Activated CD8-positive, alpha-beta memory T cell treated with anti-CD3 and anti-CD28 coated beads, Interleukin-2, amount 50 U/mL, for 4 hours (primary cell): ENCODE measurements around the gene WEE2.
"Not testable (repeated sequence)": the region's sequence is repeated elsewhere in the genome, so short reads cannot be mapped to it uniquely, and the experiment has no call there.

Experiments
- DNase-seq: peaks from one replicate; pipeline ENCODE4 v3.0.0-alpha.2; 2020

WEE2 gene

DNA sequence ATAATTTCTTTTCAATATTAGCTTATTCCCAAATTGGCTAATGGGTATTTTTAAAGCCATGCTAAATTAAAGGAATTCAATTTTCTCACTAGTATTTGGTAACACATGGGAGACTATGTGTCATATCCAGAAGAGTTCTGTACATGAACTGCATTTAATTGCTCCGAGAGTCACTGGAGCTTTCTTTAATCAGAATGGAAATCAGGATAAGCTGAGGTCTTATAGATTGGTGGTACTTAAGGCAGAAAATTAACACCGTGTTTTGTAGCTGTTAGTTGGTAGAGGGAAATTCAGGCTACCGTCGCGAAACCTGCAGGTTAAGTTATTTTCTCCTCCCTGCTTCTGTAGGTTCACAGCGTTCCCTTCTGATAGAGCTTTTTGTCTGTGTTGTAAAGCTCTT, at the start of gene WEE2:
Gene WEE2 (plus strand): TSS at position 3 of the 400 bp plus-strand sequence. CDS start 406 bp downstream, outside the sequence.
- DNase-seq, result no peak

DNA sequence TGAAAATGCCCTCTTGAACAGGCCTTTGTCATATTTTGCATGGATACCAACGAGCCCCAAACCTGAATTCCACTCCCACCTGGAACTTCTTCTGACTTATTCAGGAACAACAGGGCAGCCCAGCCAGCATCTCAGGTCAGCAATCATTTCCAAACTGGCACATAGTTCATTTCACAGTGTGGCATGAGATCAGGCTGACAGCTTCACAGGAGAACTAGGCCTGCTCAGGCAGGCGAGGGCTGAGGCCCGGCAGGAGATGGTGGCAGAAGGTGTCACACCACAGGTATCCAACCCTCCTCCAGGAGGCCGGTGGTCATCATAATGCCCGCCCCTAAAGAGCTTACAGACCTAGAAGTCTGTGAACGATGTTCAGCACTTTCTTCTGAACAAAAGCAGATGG, 48.7 kb upstream of the WEE2 start:
- no peak for DNase-seq

DNA sequence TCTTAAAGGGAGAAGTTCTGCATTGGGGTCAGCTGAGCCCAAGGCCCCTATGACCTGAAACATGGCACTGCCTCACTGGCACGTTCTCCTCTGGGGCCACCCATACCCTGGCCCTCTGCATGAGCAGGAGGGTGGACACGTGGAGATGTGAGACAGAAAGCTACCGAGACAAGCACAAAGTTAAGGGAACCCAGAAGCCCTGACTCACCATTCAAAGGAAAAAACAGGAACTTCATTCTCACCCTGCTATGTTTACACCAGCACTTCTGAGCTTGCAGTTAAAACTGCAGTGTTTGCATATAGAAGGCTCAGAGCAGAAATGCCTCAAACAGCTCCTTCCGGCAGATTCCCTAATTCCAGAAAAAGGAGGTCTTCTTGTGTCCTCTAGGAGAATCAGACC, 47.9 kb upstream of the WEE2 start:
- DNase-seq, result no peak

DNA sequence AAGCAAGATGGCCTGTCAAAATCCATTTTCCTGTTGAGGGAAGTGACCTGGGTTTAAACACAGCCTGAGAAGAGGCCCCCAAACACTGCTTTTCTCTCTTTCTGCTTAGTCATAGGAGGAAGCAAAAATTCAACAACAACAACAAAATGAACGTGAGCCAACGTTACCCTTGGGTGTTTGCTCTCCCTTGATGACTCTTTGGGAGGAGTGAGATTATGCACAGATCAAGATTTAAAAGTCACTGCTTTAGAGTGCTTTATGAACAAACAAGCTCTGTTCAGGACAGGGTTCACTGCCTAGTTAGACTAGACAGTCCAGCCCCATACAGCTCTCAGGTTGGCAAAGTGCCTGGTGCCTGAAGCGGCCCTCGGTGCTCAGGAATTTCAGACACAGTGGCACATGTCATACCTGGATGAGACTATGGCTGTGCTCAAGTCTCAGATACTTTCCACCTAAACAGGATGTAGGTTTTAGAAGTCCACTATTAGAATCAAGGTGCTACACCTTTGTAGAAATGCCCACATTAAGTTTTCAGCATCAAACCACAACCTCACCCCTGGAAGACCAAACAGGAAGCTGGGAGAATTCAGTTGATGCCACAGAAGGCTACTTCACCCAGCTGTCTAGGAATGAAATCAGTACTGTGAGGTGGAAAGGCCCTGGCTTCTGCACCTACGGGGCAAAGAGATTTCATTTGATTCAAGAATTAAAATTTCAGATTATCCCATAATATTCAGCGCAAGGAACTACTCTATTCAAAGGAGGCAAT, 44.9 kb upstream of the WEE2 start:
- no peak for DNase-seq

DNA sequence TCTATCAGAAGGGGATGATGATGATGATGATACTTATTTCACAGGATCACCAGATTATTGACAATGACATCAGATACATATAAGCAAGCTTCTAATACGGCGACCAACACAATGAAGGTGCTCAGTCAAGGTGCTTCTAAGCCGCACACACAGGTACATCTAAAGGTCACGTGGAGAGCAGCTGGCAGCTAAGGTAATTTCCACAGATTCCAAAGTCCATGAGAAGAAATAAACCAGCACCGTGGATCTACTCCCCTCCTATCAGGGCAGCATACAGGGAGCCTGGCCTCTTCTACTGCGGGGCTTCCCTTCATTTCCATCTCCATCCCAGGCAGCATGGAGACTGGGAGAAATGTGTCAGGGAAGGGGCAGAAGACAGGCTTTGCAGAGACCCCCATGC, 43.7 kb upstream of the WEE2 start:
- DNase-seq, result no peak

DNA sequence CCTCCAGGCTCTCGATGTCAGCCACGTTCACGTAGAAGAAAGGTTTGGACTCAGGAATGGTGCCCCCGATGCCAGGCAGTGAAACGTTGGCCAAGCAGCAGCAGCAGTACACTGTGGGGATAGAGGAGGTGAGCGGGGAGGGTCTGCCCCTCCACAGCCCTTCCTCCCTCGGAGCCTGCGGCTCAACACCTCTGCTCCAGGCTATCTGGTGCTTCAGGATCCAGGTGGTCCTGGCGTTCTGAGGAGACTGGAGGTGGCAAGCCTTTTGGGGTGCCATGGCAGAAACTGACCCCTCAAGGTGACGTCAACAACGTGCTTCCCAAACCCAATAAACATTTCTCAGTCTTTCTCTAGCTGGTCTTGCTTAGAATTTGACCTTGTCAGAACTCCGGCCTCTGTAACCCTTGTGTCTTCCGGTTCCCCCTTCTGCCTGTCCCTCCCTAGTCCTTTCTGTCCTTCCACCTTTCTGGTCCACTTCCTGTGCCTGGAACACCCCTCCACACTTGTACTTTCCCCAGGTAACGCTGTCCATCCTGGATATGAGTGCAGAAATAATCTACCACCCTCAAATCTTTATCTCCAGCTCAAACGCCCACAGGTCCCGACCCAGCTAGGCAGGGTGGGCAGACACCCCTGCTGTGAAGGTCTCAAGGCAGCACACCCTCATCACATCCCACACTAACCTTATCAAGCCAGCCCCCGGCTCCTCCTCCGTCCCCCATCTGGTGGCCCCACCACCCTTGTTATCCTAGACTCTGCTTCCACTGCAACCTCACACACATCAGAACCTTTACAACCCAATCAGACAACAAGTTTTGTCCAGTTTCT, 42.7 kb upstream of the WEE2 start:
- no peak for DNase-seq

DNA sequence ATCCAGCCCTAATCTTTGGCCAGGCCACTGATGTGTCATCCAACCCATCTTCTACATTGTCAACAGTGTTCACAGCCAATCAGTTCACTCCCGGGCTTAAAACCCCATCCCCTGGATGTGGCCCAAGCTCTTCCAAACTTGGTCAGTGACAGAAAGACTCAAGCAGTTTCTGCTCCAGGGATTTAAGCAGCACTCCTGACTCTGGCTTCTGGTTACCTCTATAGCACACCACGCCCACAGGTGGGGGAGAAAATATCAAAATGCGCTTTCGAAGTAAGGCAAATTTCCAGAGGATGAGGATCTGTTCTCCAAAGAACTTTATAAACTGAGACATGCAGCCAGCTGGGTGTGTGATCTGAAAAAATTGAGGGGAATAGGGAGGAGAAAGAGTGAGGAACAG, 42.1 kb upstream of the WEE2 start:
- no peak for DNase-seq

DNA sequence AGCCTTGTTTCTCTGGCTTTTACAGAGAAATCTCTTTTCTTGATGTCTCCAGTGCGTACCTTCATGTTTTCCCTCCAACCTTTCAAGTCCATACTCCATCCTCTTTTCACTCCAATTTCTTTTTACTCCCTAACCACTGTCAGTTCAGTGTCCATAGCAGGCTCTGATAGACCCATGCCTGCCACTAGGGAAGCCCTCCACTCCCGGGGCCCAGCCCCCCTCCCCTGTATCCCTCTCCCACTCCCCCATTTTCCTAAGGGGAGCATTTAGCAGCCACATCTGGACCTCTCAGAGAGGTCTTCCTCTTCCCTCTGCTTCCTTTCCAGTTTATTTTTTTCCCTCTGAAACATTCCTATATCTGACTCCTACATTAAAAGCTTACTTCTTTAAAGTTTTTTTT, 39.3 kb upstream of the WEE2 start:
- no peak for DNase-seq

DNA sequence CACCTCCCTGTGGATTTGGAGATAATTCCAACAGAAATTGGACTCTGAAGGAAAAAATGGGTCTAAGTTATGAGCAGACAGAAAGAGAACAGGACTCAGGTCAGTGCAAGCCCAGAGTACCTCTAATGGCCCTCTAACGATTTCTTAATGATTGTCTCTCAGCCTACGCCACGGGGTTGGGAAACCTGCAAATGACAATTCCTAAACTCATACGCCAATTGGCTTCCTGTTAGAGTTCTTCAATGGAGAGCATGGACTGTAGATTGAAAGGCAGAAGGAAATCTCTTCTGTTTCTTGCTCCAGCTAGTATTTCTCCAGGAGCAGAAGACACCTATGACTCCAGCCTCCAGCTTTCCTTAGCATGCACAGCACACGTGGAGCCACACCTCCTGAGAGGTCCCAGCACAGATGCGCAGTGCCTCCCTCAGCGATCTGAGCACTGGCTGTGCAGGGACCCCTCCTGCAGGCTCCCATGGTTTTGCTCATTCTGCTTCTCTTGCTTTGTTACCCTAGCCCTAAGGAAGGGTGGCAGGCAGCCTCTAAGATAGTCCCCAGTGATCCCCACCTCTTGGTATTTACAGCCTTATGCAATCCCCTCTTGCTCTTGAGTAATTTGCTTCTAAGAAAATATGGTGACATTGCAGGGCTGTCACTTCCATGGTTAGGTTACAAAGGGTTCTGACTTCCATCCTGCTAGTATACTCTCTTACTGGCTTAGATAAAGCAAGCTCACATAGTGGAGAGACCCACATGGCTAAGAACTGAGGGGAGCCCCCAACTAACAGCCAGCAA, 36.3 kb upstream of the WEE2 start:
- DNase-seq, result no peak

DNA sequence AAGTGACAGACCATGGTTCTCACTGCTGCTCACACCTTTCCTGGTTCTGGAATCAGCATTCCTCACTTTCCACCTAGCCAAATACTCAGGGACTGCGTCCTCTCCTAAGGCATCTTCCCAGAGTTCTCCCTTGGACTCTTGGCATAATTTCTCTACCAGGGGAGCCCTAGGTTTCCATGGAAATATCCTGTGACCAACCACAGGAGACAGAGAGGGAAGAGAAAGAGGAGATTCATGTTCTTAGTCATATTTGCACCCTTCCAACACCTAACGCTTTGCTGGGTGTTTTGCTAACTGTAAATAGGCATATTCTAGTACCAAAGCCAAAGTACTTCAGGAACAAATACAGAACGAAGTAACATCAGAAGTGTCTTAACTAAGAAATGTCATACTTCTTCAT, 34.8 kb upstream of the WEE2 start:
- no peak for DNase-seq

DNA sequence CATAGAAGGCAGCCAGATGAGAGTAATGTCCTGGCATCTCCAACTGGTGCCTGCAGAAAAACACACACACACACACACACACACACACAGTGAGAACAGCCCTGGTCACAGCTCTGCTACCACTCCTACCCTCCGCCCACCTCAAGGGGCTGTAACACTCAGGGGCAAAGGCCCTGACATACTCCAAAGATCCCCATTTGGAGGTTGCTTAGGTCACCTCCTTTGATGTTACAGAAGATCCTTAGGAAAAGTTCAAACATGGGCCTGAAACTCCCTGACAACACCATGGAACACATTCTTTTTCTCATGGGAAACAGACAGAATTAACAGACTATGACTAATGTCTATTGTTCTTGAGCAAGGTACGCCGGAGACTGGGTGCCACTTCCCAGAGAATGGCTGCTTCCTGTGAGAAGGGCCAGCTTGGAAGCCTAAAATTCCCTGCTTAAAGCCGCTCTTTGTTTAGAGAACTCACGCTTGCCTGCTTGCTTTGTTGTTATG, 33.9 kb upstream of the WEE2 start:
- no peak for DNase-seq

DNA sequence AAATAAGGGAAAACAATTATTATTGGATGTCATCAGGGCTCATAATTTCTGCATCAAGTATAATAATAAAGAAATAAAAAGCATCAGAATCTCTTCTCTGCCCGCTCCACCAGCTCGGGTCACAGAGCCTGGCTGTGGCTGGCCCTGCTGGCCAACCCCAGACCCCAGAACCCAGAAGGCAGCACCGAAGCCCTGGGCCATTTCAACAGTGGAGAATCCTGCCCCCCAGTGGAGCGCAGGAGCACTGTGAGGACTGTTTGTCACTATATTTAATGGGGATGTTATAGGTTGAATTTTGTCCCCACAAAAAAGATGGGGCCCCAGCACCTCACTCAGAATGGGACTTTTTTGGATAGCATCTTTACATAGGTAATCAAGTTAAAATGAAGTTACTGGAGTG, 33.5 kb upstream of the WEE2 start:
- no peak for DNase-seq

DNA sequence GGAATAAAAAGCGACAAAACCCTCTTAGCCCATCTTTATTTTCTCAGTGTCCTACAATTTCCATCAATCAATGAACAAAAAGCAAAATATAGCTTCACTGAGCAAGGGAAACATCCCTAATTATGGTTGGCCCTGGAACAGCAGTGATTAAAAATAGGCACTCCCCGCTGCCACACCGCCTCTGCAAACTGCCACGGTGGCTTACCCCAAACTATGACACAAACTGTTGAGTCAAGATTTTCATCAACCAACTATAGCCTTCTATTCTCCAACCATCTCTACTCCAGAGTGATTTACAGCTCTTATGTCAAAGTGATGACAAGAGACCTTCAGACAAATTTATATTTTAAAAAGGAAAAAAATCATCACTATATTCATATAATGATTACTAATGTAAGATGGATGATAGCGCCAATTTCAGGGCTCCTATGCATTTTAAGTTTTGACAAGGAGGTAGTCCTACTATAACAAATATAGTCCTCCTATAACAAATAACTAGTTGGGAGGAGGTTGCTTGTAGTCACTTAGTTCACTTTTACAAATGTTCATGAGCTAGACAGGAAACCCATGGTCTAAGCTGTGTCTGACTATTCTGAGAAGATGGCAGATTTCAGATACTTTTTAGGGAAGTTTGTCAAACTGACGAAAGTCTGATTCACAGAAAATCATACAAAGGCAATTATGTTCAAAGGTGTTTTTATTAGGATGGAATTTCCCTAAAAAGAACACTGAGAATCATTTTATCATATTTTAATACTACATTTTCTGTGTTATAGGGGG, 32.5 kb upstream of the WEE2 start:
- DNase-seq, result no peak

DNA sequence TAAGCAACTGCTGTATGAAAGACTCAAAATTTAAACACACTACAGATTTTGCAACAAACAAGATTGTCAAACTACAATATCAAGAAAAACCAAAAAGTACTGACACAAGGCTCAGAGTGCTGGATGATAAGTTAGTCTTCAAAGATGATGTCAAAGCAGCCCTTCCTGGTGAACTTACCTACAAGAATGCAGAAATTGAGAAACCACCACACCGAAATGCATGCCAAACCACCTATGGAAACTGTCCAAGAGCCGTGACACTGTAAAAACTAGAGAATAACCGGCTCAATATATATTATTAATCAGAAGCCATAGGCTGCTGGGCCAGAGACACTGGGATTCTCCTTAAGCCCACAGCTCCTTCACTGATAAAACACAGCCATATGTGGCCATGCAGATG, 31.5 kb upstream of the WEE2 start:
- DNase-seq, result no peak

DNA sequence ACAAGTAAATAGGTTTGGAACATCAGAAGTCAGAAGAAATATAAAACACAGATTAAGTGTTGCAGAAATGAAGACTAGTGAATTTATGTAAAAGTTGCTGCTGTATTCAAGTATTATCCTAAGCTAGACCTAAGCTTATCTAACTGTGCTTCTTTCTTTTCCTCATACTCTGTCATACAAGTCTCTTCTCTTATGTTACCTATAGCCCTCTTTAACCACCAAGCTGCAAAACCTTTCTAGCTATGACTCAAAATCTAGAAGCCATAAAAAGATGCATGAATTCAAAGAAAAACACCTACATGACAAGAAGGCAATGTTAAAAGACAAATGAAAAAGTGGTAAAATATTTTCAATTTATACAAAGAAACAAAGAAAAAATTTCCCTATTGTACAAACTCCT, 29.1 kb upstream of the WEE2 start:
- no peak for DNase-seq

DNA sequence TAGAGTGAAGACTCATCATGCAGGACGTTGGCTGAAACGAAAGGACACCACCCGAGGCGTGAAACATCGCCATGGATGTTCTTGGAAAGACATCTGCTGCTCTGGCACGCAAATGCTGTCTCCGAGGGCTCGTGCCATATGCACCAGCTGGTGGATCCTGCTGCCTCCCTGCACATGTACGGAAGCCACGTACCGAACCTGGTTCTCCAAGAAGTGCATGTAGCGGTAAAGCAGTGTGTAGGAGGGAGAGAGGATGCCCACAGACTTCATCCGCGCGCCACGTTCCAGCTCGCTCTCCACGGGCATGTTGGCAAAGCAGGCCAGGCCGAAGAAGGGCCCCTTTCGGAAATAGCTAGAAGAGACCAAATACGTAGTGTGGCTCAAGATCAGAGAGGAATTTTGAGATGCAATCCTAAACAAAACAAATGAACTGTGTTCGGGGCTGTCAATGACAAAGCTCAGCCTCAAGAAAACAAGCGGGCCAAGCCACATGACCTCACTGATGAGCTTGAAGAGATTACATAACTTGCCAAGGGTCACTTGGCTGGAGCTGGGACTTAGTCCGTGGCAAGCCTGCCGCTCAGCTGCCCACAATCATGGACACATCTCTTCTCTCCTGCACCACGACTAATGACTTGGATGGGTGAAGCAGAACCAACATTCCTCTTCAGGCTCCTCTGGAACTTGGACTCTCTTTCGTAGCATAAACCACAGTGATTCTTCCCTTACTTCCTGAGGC, 22.7 kb upstream of the WEE2 start:
- DNase-seq, result no peak

DNA sequence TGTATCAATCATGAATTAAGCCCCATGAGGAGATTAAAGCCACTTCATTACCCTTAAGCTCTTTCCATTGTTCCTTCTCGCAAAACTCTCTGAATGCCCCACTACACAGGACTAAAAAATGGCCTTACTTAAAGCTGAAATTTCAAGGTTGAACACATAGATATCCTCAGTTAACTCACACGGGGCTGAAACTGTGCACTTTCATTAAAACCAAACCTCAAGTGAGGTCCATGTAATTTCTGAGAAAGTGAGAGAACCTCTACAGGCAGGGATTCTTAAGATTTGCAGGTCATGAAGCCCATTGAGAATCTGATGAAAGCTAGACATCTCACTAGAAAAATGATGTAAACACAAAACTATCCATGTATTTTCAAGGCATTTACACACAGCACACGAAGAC, 22.1 kb upstream of the WEE2 start:
- no peak for DNase-seq

DNA sequence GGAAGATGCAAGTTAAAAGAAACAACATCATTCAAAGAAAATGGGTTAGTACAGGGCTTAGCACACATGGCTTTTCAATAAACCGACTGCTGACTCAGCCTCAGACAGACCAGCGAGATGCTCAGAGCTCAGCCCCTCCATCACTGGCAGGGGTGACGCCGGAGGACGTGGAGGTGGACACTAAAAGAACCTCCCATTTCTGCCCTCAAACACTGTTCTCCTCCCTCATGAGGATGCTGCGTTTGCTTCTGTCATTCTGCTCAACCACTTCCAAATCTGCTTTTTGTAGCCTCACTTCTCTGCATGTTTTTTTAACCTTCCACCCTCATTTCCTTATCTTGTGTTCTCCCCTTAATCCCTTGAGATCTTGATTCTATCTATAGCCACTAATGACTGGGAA, 21.5 kb upstream of the WEE2 start:
- no peak for DNase-seq

DNA sequence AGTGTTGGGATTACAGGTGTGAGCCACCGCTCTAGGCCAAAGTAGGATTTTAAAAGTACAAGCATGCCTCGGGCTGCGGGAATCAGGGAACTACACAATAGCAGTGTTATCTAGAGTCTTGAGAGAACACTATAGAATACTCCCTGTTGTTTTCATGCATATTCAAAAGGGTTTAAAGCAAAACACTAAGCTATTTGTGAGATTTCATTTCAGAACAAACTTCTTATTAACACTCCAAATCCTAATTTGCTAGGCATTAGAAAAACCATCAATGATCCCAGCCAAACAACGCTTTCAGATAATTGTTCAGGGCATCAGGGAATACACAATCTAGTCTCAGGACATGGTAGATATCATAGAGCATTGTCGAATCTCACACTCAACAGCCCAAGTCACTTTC, 20.1 kb upstream of the WEE2 start:
- no peak for DNase-seq

DNA sequence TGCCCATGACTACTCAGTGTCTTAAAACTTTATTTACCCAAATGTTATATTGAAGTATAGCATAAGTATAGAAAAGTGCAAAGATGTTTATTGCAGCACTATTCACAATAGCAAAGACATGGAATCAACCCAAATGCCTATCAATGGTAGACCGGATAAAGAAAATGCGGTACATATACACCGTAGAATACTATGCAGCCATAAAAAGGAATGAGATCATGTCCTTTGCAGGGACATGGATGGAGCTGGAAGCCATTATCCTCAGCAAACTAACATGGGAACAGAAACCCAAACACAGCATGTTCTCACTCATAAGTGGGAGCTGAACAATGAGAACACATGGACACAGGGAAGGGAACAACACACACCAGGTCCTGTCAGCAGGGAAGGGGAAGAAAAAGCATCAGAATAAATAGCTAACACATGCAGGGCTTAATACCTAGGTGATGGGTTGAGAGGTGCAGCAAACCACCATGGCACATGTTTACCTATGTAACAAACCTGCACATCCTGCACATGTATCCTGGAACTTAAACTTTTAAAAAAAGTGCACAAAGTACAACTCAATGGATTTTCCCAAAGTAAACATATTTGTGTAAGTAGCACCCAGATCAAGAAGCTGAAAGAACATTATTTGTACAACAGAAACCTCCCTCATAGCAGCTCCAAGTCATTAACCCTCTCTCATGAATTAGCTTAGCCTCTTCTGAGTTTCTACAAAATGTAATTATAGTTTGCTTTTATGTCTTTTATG, 18.9 kb upstream of the WEE2 start:
- DNase-seq, result not testable (repeated sequence)

DNA sequence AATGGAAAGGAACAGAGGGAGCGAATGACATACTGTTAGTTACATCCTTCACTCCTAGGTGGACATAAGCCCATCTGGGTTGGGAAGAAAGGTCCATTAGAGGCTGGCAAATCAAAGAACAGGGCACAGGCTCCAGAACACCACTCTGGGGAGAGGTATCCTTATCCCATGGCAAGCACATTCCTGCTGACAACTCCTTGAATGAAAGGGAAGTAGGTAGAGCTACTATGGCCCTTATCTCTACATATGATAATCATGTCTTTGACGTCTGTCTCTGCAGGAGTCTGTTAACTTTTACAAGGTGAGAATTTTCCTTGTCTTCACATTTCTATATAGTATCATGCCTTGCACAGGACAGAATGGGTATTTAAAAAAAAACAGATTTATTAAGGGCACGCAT, 16.6 kb upstream of the WEE2 start:
- DNase-seq, result no peak
